Endodermal cell (in vitro differentiated cells): ENCODE data around the gene TCF15. TPM values are rescaled to one million over a fixed set of nuclear protein-coding genes. Genes with fewer than 3 reads are reported as not detected.

ENCODE experiments used
- DNase-seq: peaks from one replicate; pipeline ENCODE4 v3.0.0-alpha.2; 2017
- H3K27ac ChIP-seq: 2 replicates; pipeline ENCODE4 v1.5.1; 2013; ENCODE audit warnings: mild to moderate bottlenecking, low read depth, low read length, moderate library complexity
- H3K27me3 ChIP-seq: 2 replicates; pipeline ENCODE4 v1.6.1; 2013; ENCODE audit warnings: mild to moderate bottlenecking, low read length, moderate library complexity; ENCODE audit not compliant: insufficient read depth, control insufficient read depth, poor library complexity, severe bottlenecking
- H3K36me3 ChIP-seq: 2 replicates; pipeline ENCODE4 v1.7.0; 2013; ENCODE audit warnings: mild to moderate bottlenecking, low read length, moderate library complexity; ENCODE audit not compliant: control insufficient read depth, insufficient read depth
- H3K4me1 ChIP-seq: one replicate; pipeline ENCODE4 v1.7.0; 2013; ENCODE audit warnings: low read length; ENCODE audit not compliant: control insufficient read depth, insufficient read depth
- H3K4me3 ChIP-seq: 2 replicates; pipeline ENCODE4 v1.5.1; 2013; ENCODE audit warnings: mild to moderate bottlenecking, low read length, moderate library complexity
- H3K9ac ChIP-seq: 2 replicates; pipeline ENCODE4 v1.6.1; 2013; ENCODE audit warnings: mild to moderate bottlenecking, low read length, moderate library complexity; ENCODE audit not compliant: poor library complexity, severe bottlenecking; ENCODE audit errors: extremely low read depth
- H3K9me3 ChIP-seq: 2 replicates; pipeline ENCODE4 v1.6.1; 2013; ENCODE audit warnings: mild to moderate bottlenecking, low read length, moderate library complexity; ENCODE audit not compliant: control insufficient read depth
- H3K27ac Mint-ChIP-seq: 2 replicates; pipeline ENCODE4 v1.8.0; 2020; ENCODE audit warnings: mixed read lengths
- H3K27me3 Mint-ChIP-seq: 2 replicates; pipeline ENCODE4 v1.8.0; 2021; ENCODE audit warnings: mild to moderate bottlenecking, mixed read lengths; ENCODE audit not compliant: insufficient read depth
- H3K36me3 Mint-ChIP-seq: 2 replicates; pipeline ENCODE4 v1.8.0; 2020; ENCODE audit warnings: low read depth, mixed read lengths
- H3K4me1 Mint-ChIP-seq: 2 replicates; pipeline ENCODE4 v1.8.0; 2020; ENCODE audit warnings: mixed read lengths
- H3K4me3 Mint-ChIP-seq: 2 replicates; pipeline ENCODE4 v1.8.0; 2020; ENCODE audit warnings: mild to moderate bottlenecking, moderate library complexity, mixed read lengths
- H3K9me3 Mint-ChIP-seq: 2 replicates; pipeline ENCODE4 v1.8.0; 2020; ENCODE audit warnings: mild to moderate bottlenecking, mixed read lengths
- CTCF ChIP-seq: fragments of 200-600 bp; sonication (generic); conservative IDR thresholded peaks from 2 replicates; pipeline ENCODE4 v1.5.0; 2021; ENCODE audit warnings: antibody characterized with exemption, mild to moderate bottlenecking
- WGBS, 2 experiments: methylation state at CpG; one replicate each; pipeline versions ENCODE4 v1.1.5 to v1.1.7; 2013; ENCODE audit warnings: missing lambda C conversion rate in 2 of 2, mixed read lengths in 1 of 2; ENCODE audit not compliant: insufficient coverage in 1 of 2, insufficient read length in 1 of 2; 5-methylcytosine and 5-hydroxymethylcytosine counted together
- total RNA-seq, 2 donors: library from RNA; stranded (reverse); fragmentation: NEBNext Ultra II Directional in 1 of 2; extraction: Animal tissue kit (Norgen Biotek cat#: 25700) in 1 of 2; gene quantifications; 2 replicates in 1 of 2; 3 replicates in 1 of 2; pipeline ENCODE4 v1.2.1, GENCODE V29; 2021

The TCF15 gene
- total RNA-seq, 2 donors from 2014 or later, result 1.9 to 2.2 TPM

GRCh38 chr20:653590-654416 lies 43.7 kb upstream of the TCF15 start:
- Histone ChIP-seq H3K9ac (peak overlapping the region; percentile 57), H3K9me3 (no peaks in the 10 kb centered on the region), H3K27ac (no peak overlapping the region), H3K36me3 (peaks cover 3% of the 10 kb centered on the region), H3K4me3 (peak overlapping the region; percentile 78), H3K27me3 (no peaks in the 10 kb centered on the region), H3K4me1 (peaks cover 16% of the 10 kb centered on the region)
- peaks cover 32% of the 10 kb centered on the region for H3K4me1 Mint-ChIP-seq
- peak overlapping the region; percentile 57 for H3K4me3 Mint-ChIP-seq
- H3K27ac Mint-ChIP-seq, result peak overlapping the region; percentile 80
- H3K36me3 Mint-ChIP-seq, result peaks cover 13% of the 10 kb centered on the region
- H3K9me3 Mint-ChIP-seq, result no peaks in the 10 kb centered on the region
- WGBS, 2 experiments, result 45 to 51% methylated on average over 28 to 31 of the region's 31 CpGs
- no peak for DNase-seq
- TF ChIP-seq CTCF, result peak; percentile 36
- H3K27me3 Mint-ChIP-seq, result peaks cover 12% of the 10 kb centered on the region

GRCh38 chr20:653110-653589 lies 43.0 kb upstream of the TCF15 start, which contains the start of gene SRXN1:
Gene SRXN1, minus strand, starts transcription at chr20:653200. Its CDS starts 15 bp downstream, at chr20:653185.
- H3K4me1 ChIP-seq, result peaks cover 14% of the 10 kb centered on the region
- peak within 1 kb of the TSS; percentile 82 for H3K4me3 ChIP-seq
- H3K27ac ChIP-seq, result peak within 1 kb of the TSS; percentile 40

GRCh38 chr20:652615-653109 lies 42.6 kb upstream of the TCF15 start:
- Histone ChIP-seq H3K9ac (peak overlapping the region; percentile 44), H3K4me3 (peak overlapping the region; percentile 82), H3K9me3 (peaks cover 4% of the 10 kb centered on the region), H3K36me3 (peaks cover 15% of the 10 kb centered on the region), H3K27ac (no peak overlapping the region), H3K4me1 (peaks cover 10% of the 10 kb centered on the region), H3K27me3 (no peaks in the 10 kb centered on the region)
- H3K27me3 Mint-ChIP-seq, result peaks cover 12% of the 10 kb centered on the region
- peak overlapping the region; percentile 57 for H3K4me3 Mint-ChIP-seq
- H3K9me3 Mint-ChIP-seq, result no peaks in the 10 kb centered on the region
- peaks cover 24% of the 10 kb centered on the region for H3K36me3 Mint-ChIP-seq
- H3K27ac Mint-ChIP-seq, result peak overlapping the region; percentile 52
- peaks cover 21% of the 10 kb centered on the region for H3K4me1 Mint-ChIP-seq
- TF ChIP-seq CTCF, result no peak
- peak; percentile 78 for DNase-seq
- WGBS, 2 experiments, result 6 to 7% methylated on average over 25 to 36 of the region's 36 CpGs

More at GRCh38 chr20:653110-653589, 43.0 kb upstream of the TCF15 start, which contains the start of gene SRXN1:
- H3K27me3 ChIP-seq, result no peaks in the 10 kb centered on the region
- TF ChIP-seq CTCF, result peak; percentile 85
- peak; percentile 97 for DNase-seq
- Mint-ChIP-seq H3K36me3 (peaks cover 19% of the 10 kb centered on the region), H3K4me3 (peak within 1 kb of the TSS; percentile 57), H3K4me1 (peaks cover 26% of the 10 kb centered on the region), H3K9me3 (no peaks in the 10 kb centered on the region), H3K27me3 (peaks cover 12% of the 10 kb centered on the region), H3K27ac (peak within 1 kb of the TSS; percentile 80)
- H3K9me3 ChIP-seq, result no peaks in the 10 kb centered on the region
- 0% methylated on average over 4 to 74 of the region's 74 CpGs for WGBS, 2 experiments
- peak within 1 kb of the TSS; percentile 57 for H3K9ac ChIP-seq
- H3K36me3 ChIP-seq, result peaks cover 10% of the 10 kb centered on the region
